ENCODE data around the gene PLCG2.

The PLCG2 gene

DNA sequence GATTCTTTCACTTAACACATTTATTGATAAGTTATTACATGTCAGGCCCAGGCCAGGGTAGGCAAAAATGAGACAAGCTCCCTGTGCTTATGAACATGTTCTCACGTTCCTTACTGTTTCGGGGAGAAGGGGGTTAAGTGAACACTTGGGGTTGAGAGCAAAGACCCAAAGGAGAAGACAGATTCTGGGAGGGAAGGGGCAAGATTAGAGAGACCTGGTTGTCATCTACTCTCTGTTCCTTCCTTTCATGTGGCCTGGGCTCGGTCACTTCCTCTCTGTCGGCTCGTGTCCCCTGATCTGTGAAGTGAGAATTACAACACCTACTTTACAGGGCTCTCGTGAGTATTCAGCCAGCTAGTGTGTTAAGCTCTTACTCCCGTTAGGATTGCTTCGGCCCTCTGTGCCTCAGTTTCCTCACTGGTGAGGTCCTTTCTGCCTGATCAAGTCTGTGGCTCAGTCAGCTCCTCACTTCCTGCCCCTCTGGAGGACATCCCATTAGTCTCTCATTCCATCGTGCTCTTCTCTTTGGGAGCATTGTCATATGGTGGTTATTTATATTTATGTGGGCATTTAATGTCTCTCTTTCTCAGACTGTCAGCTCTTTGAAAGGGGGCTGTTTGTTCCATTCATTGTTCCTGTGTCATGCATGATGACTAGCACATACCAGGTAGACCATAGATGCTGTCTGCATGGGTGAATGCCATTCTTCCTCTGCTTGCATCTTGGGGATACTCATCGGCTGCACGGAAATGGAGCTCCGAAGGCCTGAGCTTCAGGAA, 38.9 kb downstream of the PLCG2 start:
- DNase-seq, result no peak

DNA sequence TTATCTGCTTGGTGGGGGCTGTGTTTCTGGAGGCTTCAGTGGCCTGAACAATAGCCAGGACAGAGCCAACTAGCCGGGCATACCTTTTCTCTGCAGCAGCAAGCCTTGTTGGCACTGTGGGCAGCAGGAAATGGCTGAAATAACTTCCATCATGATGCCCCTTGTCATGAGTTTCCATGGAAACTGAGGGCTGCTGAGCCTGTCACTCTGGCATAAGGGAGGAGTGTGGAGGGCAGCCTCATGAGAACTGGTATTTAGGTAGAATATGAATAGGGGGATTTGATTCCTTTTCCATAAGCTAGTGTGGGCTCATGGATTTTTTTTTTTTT, 39.4 kb downstream of the PLCG2 start:
- DNase-seq, result no peak

DNA sequence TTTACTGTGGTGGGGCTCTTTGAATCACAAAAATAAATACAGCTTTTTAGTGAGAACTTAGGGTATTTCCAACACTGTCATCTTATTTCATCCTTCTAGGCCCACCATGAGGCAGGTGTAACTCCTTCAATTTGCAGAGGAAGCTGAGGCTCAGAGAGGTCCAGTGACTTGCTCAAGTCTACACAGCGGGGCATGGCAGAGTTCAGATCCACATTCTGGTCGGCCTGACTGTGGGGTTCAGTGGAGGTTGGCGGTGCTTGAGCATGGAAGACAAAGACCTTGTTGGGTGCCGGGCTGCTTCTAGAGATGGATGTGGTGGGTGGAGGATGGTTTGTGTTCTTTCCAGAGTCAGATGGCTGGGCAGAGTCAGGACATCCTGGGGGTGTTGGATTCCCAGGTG, 39.8 kb downstream of the PLCG2 start:
- no peak for DNase-seq

DNA sequence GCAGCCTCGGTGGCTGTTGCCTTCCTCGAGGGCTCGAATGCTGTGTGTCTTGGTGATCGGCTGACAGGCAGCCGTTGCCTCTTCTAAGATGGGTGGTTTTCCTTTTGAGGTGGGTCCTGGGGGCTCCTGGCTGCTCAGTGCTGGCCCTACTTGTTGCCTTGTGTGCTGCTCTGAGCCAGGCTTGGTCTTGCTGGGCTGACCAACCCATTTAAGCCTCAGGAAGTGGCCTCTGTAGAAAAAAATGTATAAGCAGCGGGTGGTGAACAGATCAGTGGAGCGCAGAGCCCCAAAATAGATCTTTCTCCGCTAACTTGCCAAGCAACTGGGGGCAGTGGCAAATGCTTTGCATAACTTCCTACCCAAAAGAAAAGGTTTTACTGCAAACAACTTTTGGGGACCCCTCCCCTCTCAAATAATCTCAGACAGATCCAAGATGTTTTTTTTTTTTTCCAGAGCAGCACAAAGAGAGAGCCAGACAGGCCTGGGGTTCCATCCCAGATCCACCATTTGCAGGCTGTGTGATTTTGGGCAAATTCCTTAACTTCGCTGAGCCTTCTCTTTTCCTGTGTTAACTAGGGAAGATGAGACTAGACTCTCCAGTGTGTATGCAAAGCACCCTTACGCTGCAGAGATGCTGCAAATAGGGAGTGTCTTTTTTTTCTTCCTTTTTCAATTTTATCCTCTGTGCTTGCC, 42.5 kb downstream of the PLCG2 start:
- no peak for DNase-seq

DNA sequence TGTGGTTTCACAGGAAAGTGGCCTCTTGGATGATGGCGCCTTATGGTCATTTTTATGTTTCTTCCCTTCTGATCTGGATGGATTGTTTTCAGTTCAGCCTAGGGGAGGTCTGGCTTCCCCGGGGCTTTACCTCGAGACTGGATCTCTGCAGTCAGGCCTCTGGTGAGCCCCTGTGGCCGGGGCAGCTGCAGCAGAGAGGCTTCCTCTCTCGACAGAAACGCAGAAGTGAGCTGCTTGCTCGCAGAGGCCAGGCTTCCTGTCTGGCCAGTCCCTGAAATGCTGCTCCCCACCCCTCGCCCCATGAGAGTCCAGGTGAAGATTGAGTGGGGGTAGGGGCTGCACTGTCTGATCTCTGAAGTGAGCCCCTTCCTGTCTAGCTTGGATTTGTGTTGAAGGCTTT, 44.0 kb downstream of the PLCG2 start:
- DNase-seq, result no peak

DNA sequence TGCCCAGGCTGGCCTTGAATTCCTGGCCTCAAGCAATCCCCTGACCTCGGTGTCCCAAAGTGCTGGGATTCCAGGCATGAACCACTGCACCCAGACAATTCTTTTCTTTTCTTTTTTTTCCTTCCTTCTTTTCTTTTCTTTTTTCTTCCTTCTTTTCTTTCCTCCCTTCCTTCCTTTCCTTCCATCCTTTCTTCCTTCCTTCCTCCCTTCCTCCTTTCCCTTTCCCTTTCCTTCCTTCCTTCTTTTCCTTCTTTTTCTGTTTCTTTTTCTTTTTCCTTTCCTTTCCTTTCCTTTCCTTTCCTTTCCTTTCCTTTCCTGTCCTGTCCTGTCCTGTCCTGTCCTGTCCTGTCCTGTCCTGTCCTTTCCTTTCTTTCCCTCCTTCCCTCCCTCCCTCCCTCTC, 44.6 kb downstream of the PLCG2 start:
- DNase-seq, result no peak

DNA sequence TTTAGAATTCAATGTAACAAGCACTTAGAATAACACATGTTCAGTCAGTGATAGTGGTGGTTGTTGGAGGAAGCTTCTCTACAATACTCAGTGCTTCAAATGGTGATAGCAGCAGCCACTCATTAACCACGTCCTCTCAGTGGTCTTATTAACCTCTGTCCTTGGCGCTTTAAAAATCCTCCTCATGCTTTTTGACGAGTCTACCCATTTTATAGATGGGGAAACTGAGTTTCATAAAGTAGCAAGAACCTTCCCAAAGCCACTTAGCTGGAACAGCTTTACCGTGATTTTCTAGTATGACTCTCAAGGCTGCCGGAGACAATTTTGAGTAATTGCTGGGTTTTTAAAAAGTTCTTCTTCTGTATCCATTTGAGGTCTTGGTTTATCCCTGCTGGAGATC, 47.4 kb downstream of the PLCG2 start:
- DNase-seq, result no peak

DNA sequence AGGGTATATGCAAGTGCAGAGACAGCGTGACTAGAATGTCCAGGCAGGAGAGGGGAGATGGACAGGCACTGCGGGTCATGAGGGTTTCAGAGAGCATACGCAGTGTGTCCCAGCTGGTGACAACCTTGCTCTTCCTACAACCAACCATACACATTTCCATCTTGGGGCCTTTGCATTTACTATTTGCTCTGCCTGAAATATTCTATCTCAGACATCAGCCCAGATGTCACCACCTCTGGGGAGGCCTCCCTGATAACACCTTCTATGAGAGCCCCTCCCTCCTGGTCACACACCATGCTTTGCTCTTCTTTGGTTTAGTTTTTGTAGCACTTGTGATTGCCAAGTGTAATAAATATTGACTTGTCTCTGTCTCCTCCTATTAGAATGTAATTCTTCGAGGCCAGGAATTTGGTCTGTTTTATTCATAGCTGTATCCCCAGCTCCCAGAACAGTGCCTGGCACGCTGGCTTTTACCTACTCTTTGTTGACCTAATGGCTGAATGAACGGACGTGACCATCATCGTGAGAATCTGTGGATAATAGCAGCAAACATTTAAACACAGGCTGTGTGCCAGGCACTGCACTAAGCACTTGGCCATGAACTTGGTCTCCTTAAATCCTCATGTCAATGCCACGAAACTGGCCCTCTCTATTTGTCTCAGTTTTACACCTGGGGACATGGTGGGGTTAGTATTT, 51.9 kb downstream of the PLCG2 start:
- DNase-seq, result no peak

DNA sequence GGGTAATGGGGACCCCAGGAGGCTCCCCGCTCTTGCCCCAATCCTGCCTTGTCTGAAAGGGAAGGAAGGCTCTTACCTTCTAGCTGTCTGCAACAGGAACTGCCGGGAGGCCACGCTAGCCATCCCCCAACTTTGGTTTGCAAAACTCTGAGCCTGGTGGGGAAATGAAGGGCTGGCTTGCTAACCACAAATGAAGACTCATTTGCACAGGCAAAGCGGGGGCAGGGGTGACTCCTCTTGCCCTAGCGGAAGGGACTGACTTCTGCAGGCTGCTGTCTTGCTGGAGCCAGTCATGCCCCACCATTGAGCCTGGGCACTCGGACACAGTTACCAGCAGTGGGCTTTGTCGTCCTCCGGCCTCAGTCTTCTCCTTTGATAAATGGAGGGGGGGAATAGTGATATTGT, 52.6 kb downstream of the PLCG2 start:
- DNase-seq, result no peak

DNA sequence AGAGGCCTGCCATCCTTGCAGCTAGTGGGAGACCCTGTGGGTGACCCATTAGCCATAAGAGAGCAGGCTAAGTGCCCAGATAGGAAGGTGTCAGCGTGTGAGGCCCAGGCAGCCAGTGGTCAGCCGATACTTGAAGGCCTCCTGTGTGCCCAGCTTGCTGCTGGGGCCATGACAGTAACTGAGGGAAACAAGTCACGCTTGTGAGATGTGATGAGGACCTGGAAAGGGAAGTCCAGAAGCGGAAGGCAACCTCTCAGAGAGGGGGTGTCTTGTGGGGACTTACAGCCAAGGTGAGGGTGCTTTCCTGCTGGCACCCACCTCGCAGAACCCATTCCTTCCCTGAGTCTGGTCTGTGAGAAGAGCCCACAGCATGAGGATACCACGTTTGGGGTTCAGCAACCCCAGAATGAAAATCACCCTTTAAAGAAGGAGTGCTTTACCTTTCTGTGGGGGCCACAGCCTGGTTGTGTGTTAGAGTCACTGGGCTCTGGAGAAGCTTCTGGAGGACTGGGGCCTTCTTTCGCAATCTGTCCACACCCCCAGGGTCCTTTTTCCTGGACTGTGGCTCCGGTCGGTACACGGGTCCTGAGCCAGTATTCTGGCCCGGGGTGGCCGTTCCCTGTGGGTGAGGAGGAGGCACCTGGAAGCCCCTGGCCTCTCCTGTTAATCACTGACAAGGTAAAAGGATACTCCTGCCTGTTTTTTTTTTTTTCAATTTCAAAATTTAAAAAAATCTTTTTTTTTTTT, 53.9 kb downstream of the PLCG2 start:
- DNase-seq, result no peak

DNA sequence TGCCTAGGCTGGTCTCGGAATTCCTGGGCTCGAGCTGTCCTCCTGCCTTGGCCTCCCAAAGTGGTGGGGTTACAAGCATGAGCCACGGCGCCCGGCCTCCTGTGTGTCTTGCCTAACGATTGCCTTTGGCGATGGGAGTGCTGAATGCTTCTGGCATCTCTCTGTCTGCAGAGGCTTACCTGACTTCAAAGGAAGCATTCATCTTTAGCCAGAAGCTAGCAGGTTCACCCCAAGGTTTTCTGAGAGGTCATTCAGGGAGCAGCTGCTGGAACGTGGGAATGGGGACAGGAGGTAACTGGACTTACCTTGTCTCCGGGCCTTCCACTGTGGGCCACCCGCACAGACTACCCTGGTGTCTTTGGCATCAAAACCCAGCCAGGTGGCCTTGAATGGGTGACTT, 54.7 kb downstream of the PLCG2 start:
- DNase-seq, result no peak

DNA sequence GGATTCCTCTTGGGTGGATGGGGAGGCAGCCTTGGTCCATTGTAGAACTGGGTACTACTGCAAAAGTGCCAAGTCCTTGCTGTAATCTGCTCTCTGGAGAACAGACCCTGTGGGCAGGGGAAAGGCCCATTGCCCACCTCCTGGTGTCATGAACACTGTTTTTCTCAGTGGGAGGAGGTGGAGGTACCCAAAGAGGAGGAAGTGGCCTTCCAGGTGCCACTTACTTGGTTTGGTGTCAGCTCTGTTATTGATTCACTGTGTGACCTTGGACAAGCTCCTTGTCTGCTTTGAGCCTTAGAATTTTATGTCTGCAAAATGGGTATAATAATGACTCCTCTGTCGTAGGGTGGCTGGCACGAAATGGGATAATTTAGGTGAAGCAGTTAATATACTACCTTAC, 55.8 kb downstream of the PLCG2 start:
- no peak for DNase-seq

DNA sequence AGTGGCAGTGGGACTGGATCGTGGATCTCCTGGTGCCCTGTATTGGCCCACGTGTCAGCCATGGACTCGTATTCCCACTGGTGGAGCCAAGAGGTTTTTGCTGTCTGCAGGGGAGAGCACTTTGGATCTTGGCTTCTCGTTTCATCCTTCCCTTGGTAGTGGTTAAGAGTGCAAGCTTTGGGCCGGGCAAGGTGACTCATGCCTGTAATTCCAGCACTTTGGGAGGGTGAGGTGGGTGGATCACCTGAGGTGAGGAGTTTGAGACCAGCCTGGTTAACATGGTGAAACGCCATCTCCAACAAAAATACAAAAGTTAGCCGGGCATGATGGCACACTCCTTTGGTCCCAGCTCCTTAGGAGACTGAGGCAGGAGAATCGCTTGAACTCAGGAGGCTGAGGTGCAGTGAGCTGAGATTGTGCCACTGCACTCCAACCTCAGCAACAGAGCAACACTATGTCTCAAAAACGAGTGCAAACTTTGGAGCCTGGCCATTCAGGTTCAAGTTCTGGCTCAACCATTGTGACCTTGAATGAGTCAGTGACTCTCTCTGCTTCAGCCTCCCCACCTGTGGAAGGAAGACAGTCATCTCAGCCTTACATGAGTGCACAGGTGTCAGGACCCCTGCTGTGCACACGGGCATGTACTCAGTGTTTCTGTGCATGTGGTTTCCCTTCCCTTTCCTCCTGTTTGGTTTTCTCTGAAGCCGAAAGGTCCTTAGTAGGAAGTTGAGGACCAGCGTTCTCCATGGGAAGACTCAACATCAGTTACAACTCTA, 57.4 kb downstream of the PLCG2 start:
- DNase-seq, result no peak

DNA sequence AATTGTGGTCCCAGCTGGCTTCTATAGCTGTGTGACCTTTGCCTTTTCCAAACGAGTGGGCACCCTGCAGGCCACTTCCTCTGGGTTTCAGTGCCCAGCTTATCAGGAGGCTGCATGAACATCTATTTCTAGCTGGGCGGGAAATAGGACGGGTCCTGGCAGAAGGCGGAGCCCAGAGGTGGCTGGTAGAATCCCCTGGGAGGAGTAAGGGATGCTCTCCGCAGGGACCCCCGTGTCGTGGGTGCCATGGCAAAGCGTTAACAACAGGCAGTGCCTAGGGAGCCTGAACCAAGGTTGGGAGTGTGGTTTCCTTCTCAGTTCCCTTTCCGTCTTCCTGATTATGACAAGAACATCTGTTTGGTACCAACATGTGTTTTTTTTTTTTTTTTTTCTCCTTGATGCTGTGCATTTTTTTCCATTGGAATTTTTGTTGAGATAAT, 58.2 kb downstream of the PLCG2 start:
- no peak for DNase-seq

DNA sequence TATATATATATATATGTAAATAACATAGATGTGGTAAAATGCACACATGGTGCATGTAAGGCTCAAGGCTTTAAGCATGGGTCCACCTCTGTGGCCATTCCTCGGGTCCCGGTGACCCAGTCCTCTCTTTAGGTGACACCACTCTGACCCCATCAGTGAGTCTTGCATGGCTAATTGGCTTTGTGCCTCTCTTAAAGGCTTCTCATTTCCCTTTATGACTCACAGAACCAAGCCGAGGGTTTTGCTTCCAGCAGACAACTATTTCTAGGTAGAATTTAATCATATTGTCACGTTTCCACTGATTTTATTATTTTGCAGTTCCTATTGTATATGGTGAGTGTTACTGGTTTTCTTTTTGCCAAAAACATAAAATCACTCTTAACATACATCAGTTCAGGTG, 59.7 kb downstream of the PLCG2 start:
- DNase-seq, result no peak

DNA sequence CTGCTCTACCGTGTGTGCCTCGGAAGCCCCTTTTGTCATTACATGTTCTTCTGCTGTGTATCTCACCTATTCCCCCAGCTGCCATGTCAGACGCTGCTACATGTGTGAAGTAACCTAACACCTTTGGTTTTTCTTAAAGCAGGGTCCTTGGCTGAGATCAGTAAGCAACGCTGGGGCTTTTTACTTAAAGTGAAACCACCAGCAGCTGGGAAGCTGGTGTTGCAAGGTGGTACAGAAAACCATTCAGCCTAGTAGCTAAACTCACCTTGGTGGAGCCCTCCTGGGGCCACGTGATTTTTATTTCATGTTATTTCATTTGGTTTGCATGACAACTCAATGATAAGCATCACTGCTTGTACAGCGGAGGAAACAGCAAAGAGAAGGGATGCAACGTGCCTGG, 62.6 kb downstream of the PLCG2 start:
- peak; percentile 6 for DNase-seq

DNA sequence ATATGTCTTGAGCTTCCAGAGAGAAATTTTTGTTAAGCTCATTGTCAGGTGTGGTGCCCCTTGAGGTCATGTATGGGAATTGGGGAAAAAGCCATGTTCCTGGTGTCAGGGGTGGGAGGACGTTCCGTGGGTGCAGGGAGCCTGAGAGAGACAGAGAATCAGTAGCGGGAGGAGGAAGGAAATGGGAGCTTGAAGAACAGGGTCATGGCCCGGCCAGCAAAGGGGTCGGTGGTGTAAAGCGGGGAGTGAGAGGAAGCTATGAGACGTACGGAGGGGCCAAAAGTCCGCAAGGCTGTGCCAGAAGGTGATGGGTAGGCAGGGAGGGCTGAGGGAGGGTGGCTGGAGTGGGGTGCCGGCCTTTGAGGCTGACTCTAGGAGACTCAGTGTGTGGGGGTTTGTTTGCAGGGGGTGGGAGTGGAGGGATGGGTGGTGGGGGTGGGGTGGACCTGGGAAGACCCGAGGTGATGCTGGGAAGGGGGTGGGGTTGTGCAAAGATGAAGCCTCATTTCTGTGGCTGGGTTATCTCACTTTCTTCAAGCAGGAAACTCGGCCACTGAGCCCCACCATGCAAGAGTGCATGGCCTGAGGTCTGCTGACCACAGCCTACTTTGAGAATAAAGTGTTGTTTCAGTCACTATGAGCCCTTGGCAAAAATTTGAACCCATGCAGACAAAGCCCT, 63.6 kb downstream of the PLCG2 start:
- DNase-seq, result no peak

DNA sequence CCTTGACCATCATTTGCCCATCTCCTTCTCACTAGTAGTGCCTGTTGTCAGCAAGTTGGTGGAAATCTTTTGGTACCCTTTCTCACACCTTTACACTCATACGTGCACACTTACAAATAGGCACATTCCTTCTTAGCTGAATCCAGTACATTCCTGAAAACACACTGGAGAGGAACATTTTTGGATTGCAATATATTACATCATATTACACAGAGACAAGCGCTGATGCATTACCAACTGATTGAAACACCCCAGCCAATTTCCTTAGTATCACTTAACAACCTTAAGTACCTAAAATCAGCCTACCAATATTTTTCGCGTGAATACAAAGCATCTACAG, 64.1 kb downstream of the PLCG2 start:
- no peak for DNase-seq

DNA sequence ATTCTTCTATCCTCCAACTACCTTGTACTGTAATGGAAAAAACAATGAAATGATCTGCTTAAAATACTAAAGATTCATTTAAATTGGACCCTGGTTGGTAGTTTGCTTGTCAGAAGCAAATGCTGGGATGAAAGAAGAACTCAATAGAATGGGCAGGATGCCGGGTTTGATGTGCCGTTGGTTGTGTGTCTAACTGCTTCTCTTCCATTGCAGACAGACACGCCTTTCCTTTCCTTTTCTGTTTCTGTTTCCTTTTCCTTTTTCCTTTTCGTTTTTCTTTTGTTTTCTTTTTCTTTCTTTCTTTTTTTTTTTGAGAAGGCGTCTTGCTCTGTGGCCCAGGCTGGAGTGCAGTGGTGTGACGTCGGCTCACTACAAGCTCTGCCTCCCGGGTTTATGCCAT, 64.6 kb downstream of the PLCG2 start:
- no peak for DNase-seq

DNA sequence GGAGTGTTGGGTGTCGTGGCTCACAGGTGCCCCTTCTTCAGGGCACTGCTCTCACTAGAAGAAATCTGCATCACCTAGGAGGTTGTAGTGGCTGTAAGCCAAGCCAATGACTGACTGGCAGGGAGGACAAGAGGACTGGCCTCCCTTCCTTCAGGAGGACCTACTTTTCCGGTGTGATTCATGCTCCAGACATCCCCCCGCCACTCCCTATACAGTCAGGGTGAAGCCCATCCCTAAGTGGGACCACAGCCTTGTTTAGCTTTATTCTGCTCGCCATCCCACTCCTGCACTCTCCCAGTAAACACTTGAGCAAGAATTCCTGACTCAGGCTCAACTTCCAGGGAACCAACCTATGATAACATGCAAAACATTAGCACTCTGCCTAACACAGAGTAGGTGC, 67.0 kb downstream of the PLCG2 start:
- no peak for DNase-seq

DNA sequence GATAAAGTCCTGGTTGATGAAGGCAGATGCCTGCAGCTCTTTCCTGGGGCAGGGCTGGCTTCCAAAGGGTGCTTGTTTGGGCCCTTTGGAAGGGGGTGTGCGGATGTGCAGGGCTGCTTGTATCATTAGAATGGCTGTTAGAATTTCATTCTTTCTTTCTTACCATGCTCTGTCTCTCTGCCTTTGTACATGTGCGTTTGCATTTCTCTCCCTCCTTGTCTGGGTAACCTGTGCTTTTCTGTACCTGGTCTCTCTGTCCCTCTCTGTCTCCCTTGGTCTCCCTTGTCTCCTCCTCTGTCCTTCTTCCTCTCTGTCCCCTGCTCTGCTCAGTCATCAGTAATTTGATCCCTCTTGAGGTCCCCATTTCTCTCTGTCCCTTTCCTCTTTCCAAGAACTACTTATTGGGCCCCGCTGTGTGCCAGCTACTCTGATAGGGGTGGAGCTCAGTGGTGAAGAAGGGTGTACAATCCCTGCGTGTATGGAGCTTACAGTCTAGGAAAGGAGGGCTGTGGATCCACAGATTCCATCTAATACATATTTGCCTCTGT, 69.3 kb downstream of the PLCG2 start:
- DNase-seq, result no peak

Data from NCI-H2171 (cell line).